Fibroblast of skin of right biceps (primary cell): ENCODE data around the gene NPPC.
"Not testable (repeated sequence)": the region's sequence is repeated elsewhere in the genome, so short reads cannot be mapped to it uniquely, and the experiment has no call there.

Source experiments
- DNase-seq: peaks from one replicate; pipeline ENCODE4 v3.0.0-alpha.2; 2013

The NPPC gene

DNA sequence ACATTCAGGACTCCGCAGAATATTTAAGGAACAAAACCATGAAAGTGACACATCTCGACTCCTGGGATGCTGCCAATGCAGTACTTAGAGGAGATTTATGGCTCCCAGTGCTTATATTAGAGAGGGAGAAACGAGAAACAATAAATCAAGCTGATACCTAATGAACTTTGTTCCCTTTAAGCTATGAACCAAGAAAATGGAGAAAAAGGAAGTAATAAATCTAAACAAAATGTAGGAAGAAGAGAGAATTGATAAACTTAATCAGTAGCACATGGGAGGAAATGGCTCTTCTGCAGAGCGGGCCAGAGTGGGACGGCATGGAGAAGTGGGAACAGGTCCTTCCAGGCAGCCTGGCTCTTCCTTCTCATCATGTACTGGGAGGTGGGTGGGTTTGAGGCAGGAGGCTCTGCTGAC is 42.7 kb downstream of the NPPC start:
- DNase-seq: peak; percentile 69

DNA sequence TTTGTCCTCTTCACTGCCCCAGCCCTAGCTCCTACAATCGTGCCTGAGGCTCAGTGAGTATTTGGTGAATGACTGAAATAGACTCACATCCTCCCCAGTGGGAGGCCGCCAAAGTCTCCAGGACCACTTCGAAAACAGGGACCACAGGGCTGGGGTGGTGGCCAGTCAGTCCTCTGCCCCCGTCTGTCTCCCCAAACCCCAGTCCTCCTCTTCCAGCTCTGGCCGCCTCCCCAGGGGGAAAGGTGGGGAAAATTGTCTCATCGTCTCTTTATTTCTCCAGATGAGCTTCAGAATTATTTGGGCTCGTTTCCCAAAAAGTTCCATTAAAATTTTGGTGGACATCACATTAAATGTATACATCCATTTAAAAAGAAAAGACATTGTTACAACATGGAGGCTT is 43.5 kb downstream of the NPPC start:
- no peak for DNase-seq

GRCh38 chr2:231880371-231880770 is 45.8 kb downstream of the NPPC start:
- not testable (repeated sequence) for DNase-seq

DNA sequence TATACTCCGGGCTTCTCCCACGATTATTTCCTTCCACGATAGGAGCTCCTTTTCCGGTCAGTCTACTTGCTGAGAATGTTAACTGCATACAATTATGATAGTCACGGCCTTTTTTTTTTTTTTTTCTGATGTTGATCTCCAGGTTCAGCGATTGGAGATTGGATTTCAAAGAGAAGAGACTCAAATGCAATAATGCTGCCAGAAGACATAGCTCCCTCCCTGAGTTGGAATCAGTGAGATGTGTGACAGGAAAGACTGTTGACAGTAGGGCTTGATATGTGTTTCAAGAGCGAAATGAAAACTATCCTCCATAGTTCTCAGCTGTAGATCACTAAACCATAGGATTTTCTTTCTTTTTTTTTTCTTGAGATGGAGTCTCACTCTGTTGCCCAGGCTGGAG is 47.0 kb downstream of the NPPC start:
- no peak for DNase-seq

- peak; percentile 6 for DNase-seq
Observed at GRCh38 chr2:231877533-231878456, 48.4 kb downstream of the NPPC start.

- no peak for DNase-seq
Observed at GRCh38 chr2:231874944-231875343, 51.3 kb downstream of the NPPC start.
